Caco-2 (cell line): ENCODE measurements around the gene CCDC198. TPM values are rescaled to one million over a fixed set of nuclear protein-coding genes. Genes with fewer than 3 reads are reported as not detected.

Experiments used
- BruUV-seq: library from RNA; stranded (reverse); fragments of 400-500 nt; replicated peaks from 2 replicates; lab custom pipeline; 2021; lab: Mats Ljungman, UMichigan
- CTCF ChIA-PET: fragments of 300-600 bp; sonication (Branson Sonifier 250); formaldehyde crosslinking; loops from one replicate; lab custom pipeline; 2022; ENCODE audit warnings: antibody characterized with exemption; lab: Charles Lee
- POLR2A ChIA-PET: fragments of 300-600 bp; sonication (Branson Sonifier 250); formaldehyde crosslinking; loops from one replicate; lab custom pipeline; 2022; ENCODE audit warnings: antibody characterized with exemption; lab: Charles Lee
- DNase-seq, 2 experiments: peaks; one replicate each; pipeline versions ENCODE4 v3.0.0 to v3.0.0-alpha.2; 2020 to 2022
- H3K27me3 ChIP-seq: replicated peaks from 2 replicates; pipeline ENCODE4 v1.6.0; 2011; ENCODE audit warnings: low read length; ENCODE audit not compliant: control insufficient read depth, insufficient read depth
- H3K36me3 ChIP-seq: 2 replicates; pipeline ENCODE4 v1.5.1; 2011; ENCODE audit warnings: low read length; ENCODE audit not compliant: control insufficient read depth, insufficient read depth
- H3K4me1 ChIP-seq: fragments of 250-450 bp; sonication (Bioruptor Pico); 2 replicates; pipeline ENCODE4 v1.5.1; 2020; ENCODE audit warnings: mild to moderate bottlenecking
- H3K4me3 ChIP-seq: 2 replicates; pipeline ENCODE4 v1.5.1; 2011; ENCODE audit warnings: low read depth, mild to moderate bottlenecking, control low read depth, low read length
- H3K9me3 ChIP-seq: fragments of 250-450 bp; sonication (Bioruptor Pico); 2 replicates; pipeline ENCODE4 v1.5.1; 2020; ENCODE audit warnings: mild to moderate bottlenecking, moderate library complexity
- H3K27ac Mint-ChIP-seq: one replicate; pipeline ENCODE4 v1.8.0; 2022; ENCODE audit warnings: mixed read lengths; ENCODE audit not compliant: unreplicated experiment
- H3K27me3 Mint-ChIP-seq: one replicate; pipeline ENCODE4 v1.8.0; 2022; ENCODE audit warnings: mixed read lengths; ENCODE audit not compliant: insufficient read depth, unreplicated experiment
- H3K36me3 Mint-ChIP-seq: one replicate; pipeline ENCODE4 v1.8.0; 2022; ENCODE audit warnings: mild to moderate bottlenecking, mixed read lengths; ENCODE audit not compliant: insufficient read depth, unreplicated experiment
- H3K4me1 Mint-ChIP-seq: one replicate; pipeline ENCODE4 v1.8.0; 2022; ENCODE audit warnings: low read depth, mixed read lengths; ENCODE audit not compliant: unreplicated experiment
- H3K4me3 Mint-ChIP-seq: one replicate; pipeline ENCODE4 v1.8.0; 2022; ENCODE audit warnings: mild to moderate bottlenecking, moderate library complexity, mixed read lengths; ENCODE audit not compliant: unreplicated experiment
- H3K9me3 Mint-ChIP-seq: one replicate; pipeline ENCODE4 v1.8.0; 2022; ENCODE audit warnings: mixed read lengths; ENCODE audit not compliant: unreplicated experiment
- CTCF ChIP-seq, 2 experiments: fragments of 200-600 bp in 1 of 2; IDR thresholded peaks; 1 replicate in 1 of 2; 2 replicates in 1 of 2; pipeline versions ENCODE4 v1.5.1 to v1.8.0; 2011 to 2022; ENCODE audit warnings: antibody characterized with exemption in 1 of 2, control low read depth in 1 of 2, inconsistent platforms in 1 of 2, low read depth in 1 of 2, low read length in 1 of 2, mild to moderate bottlenecking in 1 of 2, moderate library complexity in 1 of 2; ENCODE audit not compliant: insufficient read depth in 1 of 2, severe bottlenecking in 1 of 2, unreplicated experiment in 1 of 2
- intact Hi-C: fragments of 100-400 bp; cut with micrococcal nuclease; formaldehyde crosslinking; loops from one replicate; pipeline ENCODE4 v1.10.0; 2022; ENCODE audit not compliant: unreplicated experiment
- total RNA-seq: library from RNA; stranded (reverse); gene quantifications from 2 replicates; pipeline ENCODE4 v1.2.3, GENCODE V29; 2022

CCDC198 gene
- total RNA-seq, 1 experiment from 2014 or later: 0.66 TPM

GRCh38 chr14:57508756-57509155 is 15.1 kb upstream of the CCDC198 start:
- H3K4me1 Mint-ChIP-seq: no peaks in the 10 kb centered on the region
- no TSS peak for BruUV-seq
- no peaks in the 10 kb centered on the region for H3K4me1 ChIP-seq
- no peak overlapping the region for H3K4me3 ChIP-seq
- H3K27me3 Mint-ChIP-seq: no peaks in the 10 kb centered on the region
- H3K4me3 Mint-ChIP-seq: no peak overlapping the region
- TF ChIP-seq CTCF (IDR thresholded peaks at IDR 0.05; ENCODE audit: insufficient read depth in 1 of 2, low read depth in 1 of 2, low read length in 1 of 2, severe bottlenecking in 1 of 2, unreplicated experiment in 1 of 2): no peak
- no peaks in the 10 kb centered on the region for H3K36me3 Mint-ChIP-seq
- ChIA-PET POLR2A (no interaction called here), CTCF (no interaction called here)
- intact Hi-C loops: no loop called here
- no peaks in the 10 kb centered on the region for H3K36me3 ChIP-seq
- no peaks in the 10 kb centered on the region for H3K27me3 ChIP-seq
- H3K27ac Mint-ChIP-seq: no peak overlapping the region
- H3K9me3 Mint-ChIP-seq: no peaks in the 10 kb centered on the region
- H3K9me3 ChIP-seq: no peaks in the 10 kb centered on the region
- no peak for DNase-seq

GRCh38 chr14:57502586-57503254 is 9.1 kb upstream of the CCDC198 start:
- Histone ChIP-seq H3K4me3 (no peak overlapping the region), H3K27me3 (no peaks in the 10 kb centered on the region), H3K9me3 (no peaks in the 10 kb centered on the region), H3K4me1 (no peaks in the 10 kb centered on the region), H3K36me3 (no peaks in the 10 kb centered on the region)
- Mint-ChIP-seq H3K36me3 (no peaks in the 10 kb centered on the region), H3K4me1 (no peaks in the 10 kb centered on the region), H3K27ac (no peak overlapping the region), H3K27me3 (no peaks in the 10 kb centered on the region), H3K4me3 (no peak overlapping the region), H3K9me3 (no peaks in the 10 kb centered on the region)
- ChIA-PET POLR2A (no interaction called here), CTCF (no interaction called here)
- DNase-seq: no peak
- no TSS peak for BruUV-seq
- intact Hi-C loops: no loop called here
- no peak for TF ChIP-seq CTCF (IDR thresholded peaks at IDR 0.05; ENCODE audit: insufficient read depth in 1 of 2, low read depth in 1 of 2, low read length in 1 of 2, severe bottlenecking in 1 of 2, unreplicated experiment in 1 of 2)

- BruUV-seq: no TSS peak
- intact Hi-C loops: no loop called here
- Mint-ChIP-seq H3K4me3 (no peak overlapping the region), H3K27ac (no peak overlapping the region), H3K27me3 (no peaks in the 10 kb centered on the region), H3K9me3 (no peaks in the 10 kb centered on the region), H3K4me1 (no peaks in the 10 kb centered on the region), H3K36me3 (no peaks in the 10 kb centered on the region)
- ChIA-PET CTCF (no interaction called here), POLR2A (no interaction called here)
- Histone ChIP-seq H3K27me3 (no peaks in the 10 kb centered on the region), H3K9me3 (no peaks in the 10 kb centered on the region), H3K4me3 (no peak overlapping the region), H3K4me1 (no peaks in the 10 kb centered on the region), H3K36me3 (no peaks in the 10 kb centered on the region)
- DNase-seq: no peak
- no peak for TF ChIP-seq CTCF (IDR thresholded peaks at IDR 0.05; ENCODE audit: insufficient read depth in 1 of 2, low read depth in 1 of 2, low read length in 1 of 2, severe bottlenecking in 1 of 2, unreplicated experiment in 1 of 2)
Measured at GRCh38 chr14:57501039-57501557, 7.4 kb upstream of the CCDC198 start.
